GM13976 (cell line): ENCODE results near the gene CLDN24.

Experiments used
- DNase-seq: peaks from one replicate; pipeline ENCODE4 v3.0.0; 2012; ENCODE audit warnings: low spot score
- in situ Hi-C: fragments of 300-500 bp; cut with MboI; formaldehyde crosslinking; loops from one replicate; pipeline ENCODE4 v1.12.0; 2022; ENCODE audit warnings: low sequenced_read_pairs, mixed read lengths, inconsistent platforms; ENCODE audit not compliant: unreplicated experiment
- TF ChIP-seq, protein P1 (sequence below): IDR thresholded peaks from 2 replicates; pipeline ENCODE4 v1.5.1; 2012; ENCODE audit warnings: borderline replicate concordance, mild to moderate bottlenecking; ENCODE audit not compliant: insufficient read depth; ENCODE audit errors: extremely low read depth, missing control alignments, control extremely low read depth

The CLDN24 gene

DNA sequence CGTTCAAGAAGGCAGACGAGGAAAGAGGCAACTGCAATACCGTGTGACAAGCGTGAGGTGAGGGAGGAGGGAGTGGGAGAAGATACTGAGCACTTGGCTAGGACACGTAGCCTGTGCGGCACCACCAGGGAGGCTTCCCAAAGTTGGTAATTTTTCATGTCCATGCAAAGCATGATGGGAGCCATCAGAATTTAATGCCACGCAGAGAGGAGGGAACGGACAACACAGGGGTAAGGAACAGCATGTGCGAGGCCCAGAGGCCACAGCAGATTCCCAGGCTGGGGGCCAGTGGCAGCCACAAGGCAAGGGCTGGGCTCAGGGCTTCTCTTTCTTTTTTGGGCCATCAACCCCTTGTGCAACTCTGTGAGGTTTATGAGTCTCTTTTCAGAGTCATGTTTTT is 11.0 kb upstream of the CLDN24 start:
- DNase-seq: no peak
- TF ChIP-seq, protein P1, sequence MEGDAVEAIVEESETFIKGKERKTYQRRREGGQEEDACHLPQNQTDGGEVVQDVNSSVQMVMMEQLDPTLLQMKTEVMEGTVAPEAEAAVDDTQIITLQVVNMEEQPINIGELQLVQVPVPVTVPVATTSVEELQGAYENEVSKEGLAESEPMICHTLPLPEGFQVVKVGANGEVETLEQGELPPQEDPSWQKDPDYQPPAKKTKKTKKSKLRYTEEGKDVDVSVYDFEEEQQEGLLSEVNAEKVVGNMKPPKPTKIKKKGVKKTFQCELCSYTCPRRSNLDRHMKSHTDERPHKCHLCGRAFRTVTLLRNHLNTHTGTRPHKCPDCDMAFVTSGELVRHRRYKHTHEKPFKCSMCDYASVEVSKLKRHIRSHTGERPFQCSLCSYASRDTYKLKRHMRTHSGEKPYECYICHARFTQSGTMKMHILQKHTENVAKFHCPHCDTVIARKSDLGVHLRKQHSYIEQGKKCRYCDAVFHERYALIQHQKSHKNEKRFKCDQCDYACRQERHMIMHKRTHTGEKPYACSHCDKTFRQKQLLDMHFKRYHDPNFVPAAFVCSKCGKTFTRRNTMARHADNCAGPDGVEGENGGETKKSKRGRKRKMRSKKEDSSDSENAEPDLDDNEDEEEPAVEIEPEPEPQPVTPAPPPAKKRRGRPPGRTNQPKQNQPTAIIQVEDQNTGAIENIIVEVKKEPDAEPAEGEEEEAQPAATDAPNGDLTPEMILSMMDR: no peak
- in situ Hi-C loops: no loop called here

DNA sequence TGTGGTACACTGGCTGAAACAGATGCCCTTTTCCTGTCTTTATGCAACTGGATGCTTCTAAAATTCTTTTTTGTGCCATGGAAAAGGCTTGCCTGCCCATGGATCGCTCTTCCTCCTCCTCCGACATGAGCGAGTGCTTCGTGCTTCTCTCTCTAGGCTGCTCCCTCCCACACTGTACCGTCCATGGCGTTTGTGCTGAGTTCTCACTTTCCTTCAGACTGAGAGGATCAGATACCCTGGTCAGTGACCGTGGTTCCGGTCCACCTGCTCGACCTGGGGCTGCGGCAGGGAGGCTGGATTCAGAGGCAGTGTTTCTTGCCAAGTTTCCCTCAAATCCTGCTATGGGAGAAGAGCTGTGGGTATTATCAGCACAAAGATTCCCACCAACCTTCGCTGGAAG is 10.2 kb upstream of the CLDN24 start:
- TF ChIP-seq, protein P1: no peak
- no peak for DNase-seq
- in situ Hi-C loops: no loop called here

GRCh38 chr4:183330841-183331240 is 8.6 kb upstream of the CLDN24 start:
- no peak for DNase-seq
- in situ Hi-C loops: no loop called here
- TF ChIP-seq, protein P1: no peak

- TF ChIP-seq, protein P1: no peak
- DNase-seq: no peak
- in situ Hi-C loops: no loop called here
Measured at GRCh38 chr4:183329954-183330742, 7.9 kb upstream of the CLDN24 start.

GRCh38 chr4:183329244-183329643 is 7.0 kb upstream of the CLDN24 start:
- in situ Hi-C loops: no loop called here

DNA sequence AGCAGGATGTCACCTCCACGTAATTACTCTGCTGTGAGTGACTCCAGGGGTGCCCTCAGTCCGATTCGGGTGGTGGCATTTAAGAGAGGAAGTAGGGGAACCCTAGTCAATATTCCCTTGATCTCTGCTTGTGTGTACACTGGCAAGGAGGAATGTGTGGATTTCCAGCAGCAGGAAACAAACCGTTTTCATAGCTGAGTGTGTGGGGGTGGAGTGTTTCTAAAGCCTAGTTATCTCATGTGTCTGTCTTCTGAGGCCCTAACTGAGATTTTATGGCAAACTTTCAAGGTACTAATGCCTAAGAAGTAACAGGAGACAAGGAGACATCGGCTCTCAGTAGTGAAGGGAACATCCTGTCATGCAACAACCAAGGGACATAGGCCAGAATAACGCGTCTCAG is 6.6 kb upstream of the CLDN24 start:
- in situ Hi-C loops: no loop called here
- TF ChIP-seq, protein P1: no peak
- no peak for DNase-seq

More at GRCh38 chr4:183329244-183329643, 7.0 kb upstream of the CLDN24 start:
- no peak for DNase-seq
- TF ChIP-seq, protein P1: no peak
